ENCODE results near the gene GALT. TPM values are rescaled to one million over a fixed set of nuclear protein-coding genes. Genes with fewer than 3 reads are reported as not detected.

Gene GALT
- total RNA-seq, 2 donors from 2014 or later, result 37.8 to 45.6 TPM

DNA sequence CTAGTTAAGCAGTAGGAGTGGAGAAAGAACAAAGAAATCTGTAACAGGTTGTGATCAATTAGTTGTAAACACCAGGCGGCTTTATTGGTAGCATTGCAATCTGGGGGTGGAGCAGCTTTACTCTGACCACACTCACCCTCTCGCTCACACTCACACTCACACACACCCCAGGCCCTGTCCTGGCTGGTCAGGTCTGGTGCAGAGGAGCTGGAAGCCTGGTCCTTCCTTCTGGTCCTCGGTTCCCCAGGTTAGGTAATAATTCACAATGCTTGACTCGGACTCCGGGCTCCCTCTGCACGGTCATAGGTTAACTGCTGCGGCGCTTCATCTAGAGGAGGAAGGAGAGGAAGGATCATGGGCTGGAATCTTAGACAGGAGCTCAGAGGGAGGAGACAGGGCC, 43.0 kb downstream of the GALT start:
- H3K4me1 ChIP-seq, result no peaks in the 10 kb centered on the region
- no peak overlapping the region for H3K4me3 ChIP-seq
- DNase-seq, result no peak
- no peak overlapping the region for H3K27ac ChIP-seq
- no peaks in the 10 kb centered on the region for H3K9me3 ChIP-seq
- TF ChIP-seq, protein P1, sequence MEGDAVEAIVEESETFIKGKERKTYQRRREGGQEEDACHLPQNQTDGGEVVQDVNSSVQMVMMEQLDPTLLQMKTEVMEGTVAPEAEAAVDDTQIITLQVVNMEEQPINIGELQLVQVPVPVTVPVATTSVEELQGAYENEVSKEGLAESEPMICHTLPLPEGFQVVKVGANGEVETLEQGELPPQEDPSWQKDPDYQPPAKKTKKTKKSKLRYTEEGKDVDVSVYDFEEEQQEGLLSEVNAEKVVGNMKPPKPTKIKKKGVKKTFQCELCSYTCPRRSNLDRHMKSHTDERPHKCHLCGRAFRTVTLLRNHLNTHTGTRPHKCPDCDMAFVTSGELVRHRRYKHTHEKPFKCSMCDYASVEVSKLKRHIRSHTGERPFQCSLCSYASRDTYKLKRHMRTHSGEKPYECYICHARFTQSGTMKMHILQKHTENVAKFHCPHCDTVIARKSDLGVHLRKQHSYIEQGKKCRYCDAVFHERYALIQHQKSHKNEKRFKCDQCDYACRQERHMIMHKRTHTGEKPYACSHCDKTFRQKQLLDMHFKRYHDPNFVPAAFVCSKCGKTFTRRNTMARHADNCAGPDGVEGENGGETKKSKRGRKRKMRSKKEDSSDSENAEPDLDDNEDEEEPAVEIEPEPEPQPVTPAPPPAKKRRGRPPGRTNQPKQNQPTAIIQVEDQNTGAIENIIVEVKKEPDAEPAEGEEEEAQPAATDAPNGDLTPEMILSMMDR (IDR thresholded peaks at IDR 0.05), result no peak
- H3K9ac ChIP-seq (ENCODE audit: low read depth in 2 of 2, low read length in 2 of 2), result no peak overlapping the region
- intact Hi-C loops (cut with DNase I), result no loop called here
- H3K27me3 ChIP-seq, result no peaks in the 10 kb centered on the region
- H3K36me3 ChIP-seq, result no peaks in the 10 kb centered on the region

DNA sequence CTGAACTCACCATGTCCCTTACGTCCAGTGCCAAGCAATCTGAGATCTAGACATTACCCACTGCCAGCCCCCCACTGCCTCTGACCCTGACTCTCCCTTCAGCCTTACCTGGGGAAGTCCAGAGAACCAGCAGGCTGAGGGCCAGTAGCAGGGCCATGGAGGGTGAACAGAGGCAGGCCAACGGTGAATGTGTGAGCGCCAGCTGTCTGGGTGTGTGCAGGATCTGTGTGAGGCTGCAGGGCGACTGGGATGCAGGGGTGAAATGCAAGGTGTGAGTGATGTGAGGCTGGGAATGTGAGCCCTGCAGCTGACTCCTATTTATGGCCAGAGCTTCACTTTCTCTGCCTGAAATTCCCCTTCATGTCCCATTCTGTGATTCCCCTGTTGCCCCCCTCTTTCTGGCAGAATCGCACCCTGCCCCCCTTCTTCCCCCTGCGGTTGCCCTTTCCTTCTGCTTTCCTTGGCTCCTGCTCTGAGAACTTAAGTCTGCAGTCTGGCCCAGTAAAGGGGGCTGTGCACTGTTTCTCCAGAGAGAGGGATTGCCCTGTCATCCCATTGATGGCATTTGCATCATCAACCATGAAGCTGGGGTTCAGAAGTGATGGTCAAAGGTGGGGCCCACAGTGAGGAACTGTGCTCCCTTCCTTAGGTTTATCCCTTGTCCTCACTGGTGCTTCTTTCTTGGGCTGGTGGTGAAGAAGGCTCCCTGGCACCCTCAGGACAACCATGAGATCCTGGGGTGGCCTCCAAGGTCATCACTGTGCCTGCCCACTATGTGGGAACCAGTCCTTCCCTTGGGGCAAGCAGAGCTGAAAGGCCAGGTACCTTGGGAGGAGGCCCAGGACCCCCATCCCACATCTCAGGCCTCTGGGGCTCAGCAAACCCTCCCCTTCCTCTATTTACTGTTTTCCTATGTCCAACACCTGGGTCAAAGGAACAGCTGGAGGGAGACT, 44.8 kb downstream of the GALT start, which contains the start of gene CCL19:
TSS of gene CCL19 (minus strand) at position 294 of the 953 bp plus-strand sequence. CDS start at position 157, 137 bp downstream.
- Histone ChIP-seq H3K4me3 (no peak within 1 kb of the TSS), H3K27me3 (no peaks in the 10 kb centered on the region), H3K9ac (ENCODE audit: low read depth in 2 of 2, low read length in 2 of 2) (no peak within 1 kb of the TSS), H3K9me3 (no peaks in the 10 kb centered on the region), H3K36me3 (no peaks in the 10 kb centered on the region), H3K4me1 (no peaks in the 10 kb centered on the region), H3K27ac (no peak within 1 kb of the TSS)
- no peak for DNase-seq
- TF ChIP-seq, protein P1 (IDR thresholded peaks at IDR 0.05), result no peak
- intact Hi-C loops (cut with DNase I), result no loop called here

DNA sequence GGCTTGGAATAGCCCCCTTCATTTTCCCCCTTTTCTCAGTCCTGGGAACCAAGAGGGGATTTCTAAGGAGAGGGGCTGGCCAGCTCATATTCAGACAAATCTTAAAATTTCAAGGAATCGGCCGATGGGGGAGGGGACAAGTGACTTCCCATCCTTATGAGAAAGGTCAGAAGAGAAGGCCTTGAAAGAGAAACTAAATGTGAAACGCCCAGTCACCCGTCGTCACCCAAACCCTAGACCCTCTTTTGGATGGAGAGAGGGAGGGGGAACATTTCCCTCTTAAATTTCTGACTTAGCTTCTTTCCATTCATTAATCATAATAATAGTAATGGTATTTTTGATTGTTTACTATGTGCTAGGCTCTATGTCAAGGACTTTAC, 45.5 kb downstream of the GALT start:
- intact Hi-C loops (cut with DNase I), result no loop called here
- Histone ChIP-seq H3K4me1 (no peaks in the 10 kb centered on the region), H3K4me3 (no peak overlapping the region), H3K36me3 (no peaks in the 10 kb centered on the region), H3K27ac (no peak overlapping the region), H3K9ac (ENCODE audit: low read depth in 2 of 2, low read length in 2 of 2) (no peak overlapping the region), H3K27me3 (no peaks in the 10 kb centered on the region), H3K9me3 (no peaks in the 10 kb centered on the region)
- TF ChIP-seq, protein P1 (IDR thresholded peaks at IDR 0.05), result no peak
- no peak for DNase-seq

DNA sequence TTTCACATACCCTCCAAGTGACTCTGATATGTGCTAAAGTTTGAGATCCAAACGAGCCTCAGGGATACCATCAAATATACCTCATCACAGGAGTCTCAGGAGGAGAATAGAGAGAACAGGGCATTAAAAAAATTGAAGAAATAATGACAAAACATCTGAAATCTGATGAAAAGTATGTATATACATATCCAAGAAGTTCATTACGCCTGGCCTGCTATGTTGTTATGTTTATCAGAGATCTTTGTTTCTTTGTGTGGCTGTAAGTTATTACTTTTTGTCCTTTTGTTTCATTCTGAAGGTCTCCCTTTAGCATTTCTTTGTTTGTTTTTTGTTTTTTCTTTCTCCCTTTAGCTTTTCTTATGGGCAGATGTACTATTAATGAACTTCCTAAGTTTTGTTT, 47.1 kb downstream of the GALT start:
- H3K27ac ChIP-seq, result no peak overlapping the region
- H3K9ac ChIP-seq (ENCODE audit: low read depth in 2 of 2, low read length in 2 of 2), result no peak overlapping the region
- TF ChIP-seq, protein P1 (IDR thresholded peaks at IDR 0.05), result no peak
- no peak for DNase-seq
- H3K27me3 ChIP-seq, result no peaks in the 10 kb centered on the region
- H3K36me3 ChIP-seq, result no peaks in the 10 kb centered on the region
- no peak overlapping the region for H3K4me3 ChIP-seq
- no peaks in the 10 kb centered on the region for H3K4me1 ChIP-seq
- H3K9me3 ChIP-seq, result no peaks in the 10 kb centered on the region
- intact Hi-C loops (cut with DNase I), result no loop called here

DNA sequence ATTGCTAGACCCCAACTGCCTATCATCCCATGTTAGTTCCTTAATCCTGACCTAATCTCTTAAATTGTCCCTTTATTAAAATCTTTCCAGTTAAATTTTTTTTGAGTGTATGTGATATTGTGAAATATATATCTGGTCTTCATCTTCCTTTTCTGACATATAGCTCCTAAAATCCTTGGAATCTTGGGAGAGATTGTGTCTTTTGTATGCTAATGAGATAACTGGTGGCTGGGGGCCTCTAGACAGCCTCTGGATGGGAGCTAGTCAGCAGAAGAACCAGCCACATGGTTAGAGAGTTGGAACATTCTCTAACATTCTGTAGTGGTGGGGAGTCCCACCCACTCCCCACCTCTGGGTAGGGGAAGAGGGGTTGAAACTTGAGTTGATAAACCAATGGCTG, 48.3 kb downstream of the GALT start:
- no peaks in the 10 kb centered on the region for H3K27me3 ChIP-seq
- no peak overlapping the region for H3K9ac ChIP-seq (ENCODE audit: low read depth in 2 of 2, low read length in 2 of 2)
- intact Hi-C loops (cut with DNase I), result no loop called here
- H3K36me3 ChIP-seq, result no peaks in the 10 kb centered on the region
- no peak for DNase-seq
- no peak overlapping the region for H3K27ac ChIP-seq
- TF ChIP-seq, protein P1 (IDR thresholded peaks at IDR 0.05), result no peak
- no peak overlapping the region for H3K4me3 ChIP-seq
- no peaks in the 10 kb centered on the region for H3K9me3 ChIP-seq
- H3K4me1 ChIP-seq, result no peaks in the 10 kb centered on the region

Other genes with a start within 250 kb of the GALT start
- 1 to 10 TPM; 6.3 to 7.5 TPM for gene FAM219A, start 188.1 kb upstream of the GALT start, total RNA-seq
- gene DNAI1, start 187.9 kb upstream of the GALT start, total RNA-seq, result not detected
- 1 to 10 TPM; 1.2 to 1.3 TPM for gene ENHO, start 123.7 kb upstream of the GALT start, total RNA-seq
- 1 to 10 TPM; 1.8 to 1.9 TPM for gene CNTFR, start 57.0 kb upstream of the GALT start, total RNA-seq
- gene RPP25L, start 34.6 kb upstream of the GALT start, total RNA-seq, result 10 to 100 TPM; 37.0 to 54.4 TPM
- 10 to 100 TPM; 65.2 to 76.3 TPM for gene DCTN3, start 26.2 kb upstream of the GALT start, total RNA-seq
- not detected for gene ARID3C, start 17.6 kb upstream of the GALT start, total RNA-seq
- gene SIGMAR1, start 8.9 kb upstream of the GALT start, total RNA-seq, result 100 to 1,000 TPM in 1 of 2 donors, 10 to 100 TPM in 1; 49.6 to 114 TPM
- 10 to 100 TPM; 10.5 to 10.6 TPM for gene IL11RA, start 5.5 kb downstream of the GALT start, total RNA-seq
- not detected for gene CCL27, start 16.0 kb downstream of the GALT start, total RNA-seq
- gene CCL19, start 44.6 kb downstream of the GALT start, total RNA-seq, result 1 to 10 TPM; 2.2 to 5.0 TPM
- gene CCL21, start 63.5 kb downstream of the GALT start, total RNA-seq, result 10 to 100 TPM; 27.3 to 42.2 TPM

Data from colonic mucosa (tissue), 4 donors.